ENCODE results near the gene STAM.

DNA sequence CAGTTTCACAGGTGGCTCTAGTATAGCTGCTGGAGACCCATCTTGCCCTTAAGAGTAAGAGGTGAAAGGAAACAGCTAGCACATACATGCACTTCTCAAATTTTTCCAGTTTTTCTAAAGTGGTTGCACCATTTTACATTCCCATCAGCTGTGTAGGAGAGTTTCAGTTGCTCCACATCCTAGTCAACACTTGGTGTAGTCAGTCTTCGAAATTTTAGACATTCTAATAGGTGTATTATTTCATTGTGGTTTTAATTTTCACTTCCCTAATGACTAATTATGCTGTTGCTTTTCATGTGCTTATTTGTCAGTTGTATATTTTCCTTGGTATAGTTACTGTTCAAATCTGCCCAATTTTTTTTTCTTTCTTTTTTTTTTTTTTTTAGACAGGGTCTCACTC is 17.3 kb upstream of the STAM start:
- TF ChIP-seq MAX (IDR thresholded peaks at IDR 0.05; ENCODE audit: low read depth, low read length) (no peak), RAD21 (IDR thresholded peaks at IDR 0.05; ENCODE audit: insufficient read depth, low read depth, low read length) (no peak), POLR2A (IDR thresholded peaks at IDR 0.05; ENCODE audit: low read depth, low read length) (no peak), SIN3A (IDR thresholded peaks at IDR 0.05; ENCODE audit: low read depth, low read length) (no peak), EZH2 (IDR thresholded peaks at IDR 0.05; ENCODE audit: borderline replicate concordance, control insufficient read depth, low read depth, low read length) (no peak), SUPT20H (IDR thresholded peaks at IDR 0.05; ENCODE audit: borderline replicate concordance, control insufficient read depth, low read depth, low read length) (no peak), USF2 (IDR thresholded peaks at IDR 0.05; ENCODE audit: borderline replicate concordance, low read depth, low read length) (no peak), KAT2A (conservative IDR thresholded peaks at IDR 0.05; ENCODE audit: control insufficient read depth, low read depth, low read length) (no peak)
- TF ChIP-seq, protein P1, sequence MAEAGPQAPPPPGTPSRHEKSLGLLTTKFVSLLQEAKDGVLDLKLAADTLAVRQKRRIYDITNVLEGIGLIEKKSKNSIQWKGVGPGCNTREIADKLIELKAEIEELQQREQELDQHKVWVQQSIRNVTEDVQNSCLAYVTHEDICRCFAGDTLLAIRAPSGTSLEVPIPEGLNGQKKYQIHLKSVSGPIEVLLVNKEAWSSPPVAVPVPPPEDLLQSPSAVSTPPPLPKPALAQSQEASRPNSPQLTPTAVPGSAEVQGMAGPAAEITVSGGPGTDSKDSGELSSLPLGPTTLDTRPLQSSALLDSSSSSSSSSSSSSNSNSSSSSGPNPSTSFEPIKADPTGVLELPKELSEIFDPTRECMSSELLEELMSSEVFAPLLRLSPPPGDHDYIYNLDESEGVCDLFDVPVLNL (IDR thresholded peaks at IDR 0.05; ENCODE audit: low read depth, low read length), result no peak
- TF ChIP-seq, protein P2, sequence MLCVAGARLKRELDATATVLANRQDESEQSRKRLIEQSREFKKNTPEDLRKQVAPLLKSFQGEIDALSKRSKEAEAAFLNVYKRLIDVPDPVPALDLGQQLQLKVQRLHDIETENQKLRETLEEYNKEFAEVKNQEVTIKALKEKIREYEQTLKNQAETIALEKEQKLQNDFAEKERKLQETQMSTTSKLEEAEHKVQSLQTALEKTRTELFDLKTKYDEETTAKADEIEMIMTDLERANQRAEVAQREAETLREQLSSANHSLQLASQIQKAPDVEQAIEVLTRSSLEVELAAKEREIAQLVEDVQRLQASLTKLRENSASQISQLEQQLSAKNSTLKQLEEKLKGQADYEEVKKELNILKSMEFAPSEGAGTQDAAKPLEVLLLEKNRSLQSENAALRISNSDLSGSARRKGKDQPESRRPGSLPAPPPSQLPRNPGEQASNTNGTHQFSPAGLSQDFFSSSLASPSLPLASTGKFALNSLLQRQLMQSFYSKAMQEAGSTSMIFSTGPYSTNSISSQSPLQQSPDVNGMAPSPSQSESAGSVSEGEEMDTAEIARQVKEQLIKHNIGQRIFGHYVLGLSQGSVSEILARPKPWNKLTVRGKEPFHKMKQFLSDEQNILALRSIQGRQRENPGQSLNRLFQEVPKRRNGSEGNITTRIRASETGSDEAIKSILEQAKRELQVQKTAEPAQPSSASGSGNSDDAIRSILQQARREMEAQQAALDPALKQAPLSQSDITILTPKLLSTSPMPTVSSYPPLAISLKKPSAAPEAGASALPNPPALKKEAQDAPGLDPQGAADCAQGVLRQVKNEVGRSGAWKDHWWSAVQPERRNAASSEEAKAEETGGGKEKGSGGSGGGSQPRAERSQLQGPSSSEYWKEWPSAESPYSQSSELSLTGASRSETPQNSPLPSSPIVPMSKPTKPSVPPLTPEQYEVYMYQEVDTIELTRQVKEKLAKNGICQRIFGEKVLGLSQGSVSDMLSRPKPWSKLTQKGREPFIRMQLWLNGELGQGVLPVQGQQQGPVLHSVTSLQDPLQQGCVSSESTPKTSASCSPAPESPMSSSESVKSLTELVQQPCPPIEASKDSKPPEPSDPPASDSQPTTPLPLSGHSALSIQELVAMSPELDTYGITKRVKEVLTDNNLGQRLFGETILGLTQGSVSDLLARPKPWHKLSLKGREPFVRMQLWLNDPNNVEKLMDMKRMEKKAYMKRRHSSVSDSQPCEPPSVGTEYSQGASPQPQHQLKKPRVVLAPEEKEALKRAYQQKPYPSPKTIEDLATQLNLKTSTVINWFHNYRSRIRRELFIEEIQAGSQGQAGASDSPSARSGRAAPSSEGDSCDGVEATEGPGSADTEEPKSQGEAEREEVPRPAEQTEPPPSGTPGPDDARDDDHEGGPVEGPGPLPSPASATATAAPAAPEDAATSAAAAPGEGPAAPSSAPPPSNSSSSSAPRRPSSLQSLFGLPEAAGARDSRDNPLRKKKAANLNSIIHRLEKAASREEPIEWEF (IDR thresholded peaks at IDR 0.05; ENCODE audit: insufficient replicate concordance, low read depth, low read length), result no peak
- TF ChIP-seq, protein P3, sequence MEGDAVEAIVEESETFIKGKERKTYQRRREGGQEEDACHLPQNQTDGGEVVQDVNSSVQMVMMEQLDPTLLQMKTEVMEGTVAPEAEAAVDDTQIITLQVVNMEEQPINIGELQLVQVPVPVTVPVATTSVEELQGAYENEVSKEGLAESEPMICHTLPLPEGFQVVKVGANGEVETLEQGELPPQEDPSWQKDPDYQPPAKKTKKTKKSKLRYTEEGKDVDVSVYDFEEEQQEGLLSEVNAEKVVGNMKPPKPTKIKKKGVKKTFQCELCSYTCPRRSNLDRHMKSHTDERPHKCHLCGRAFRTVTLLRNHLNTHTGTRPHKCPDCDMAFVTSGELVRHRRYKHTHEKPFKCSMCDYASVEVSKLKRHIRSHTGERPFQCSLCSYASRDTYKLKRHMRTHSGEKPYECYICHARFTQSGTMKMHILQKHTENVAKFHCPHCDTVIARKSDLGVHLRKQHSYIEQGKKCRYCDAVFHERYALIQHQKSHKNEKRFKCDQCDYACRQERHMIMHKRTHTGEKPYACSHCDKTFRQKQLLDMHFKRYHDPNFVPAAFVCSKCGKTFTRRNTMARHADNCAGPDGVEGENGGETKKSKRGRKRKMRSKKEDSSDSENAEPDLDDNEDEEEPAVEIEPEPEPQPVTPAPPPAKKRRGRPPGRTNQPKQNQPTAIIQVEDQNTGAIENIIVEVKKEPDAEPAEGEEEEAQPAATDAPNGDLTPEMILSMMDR (IDR thresholded peaks at IDR 0.05 in 2 of 3, conservative IDR thresholded peaks at IDR 0.05 in 1 of 3; ENCODE audit: control insufficient read depth in 2 of 3, extremely low read depth in 1 of 3, insufficient read depth in 1 of 3, low read depth in 3 of 3, low read length in 3 of 3), result no peak
